ENCODE data around the gene PPP1R9B.
A peak's percentile ranks its signal among the peaks of the same experiment; 100 is the strongest.

Gene PPP1R9B

DNA sequence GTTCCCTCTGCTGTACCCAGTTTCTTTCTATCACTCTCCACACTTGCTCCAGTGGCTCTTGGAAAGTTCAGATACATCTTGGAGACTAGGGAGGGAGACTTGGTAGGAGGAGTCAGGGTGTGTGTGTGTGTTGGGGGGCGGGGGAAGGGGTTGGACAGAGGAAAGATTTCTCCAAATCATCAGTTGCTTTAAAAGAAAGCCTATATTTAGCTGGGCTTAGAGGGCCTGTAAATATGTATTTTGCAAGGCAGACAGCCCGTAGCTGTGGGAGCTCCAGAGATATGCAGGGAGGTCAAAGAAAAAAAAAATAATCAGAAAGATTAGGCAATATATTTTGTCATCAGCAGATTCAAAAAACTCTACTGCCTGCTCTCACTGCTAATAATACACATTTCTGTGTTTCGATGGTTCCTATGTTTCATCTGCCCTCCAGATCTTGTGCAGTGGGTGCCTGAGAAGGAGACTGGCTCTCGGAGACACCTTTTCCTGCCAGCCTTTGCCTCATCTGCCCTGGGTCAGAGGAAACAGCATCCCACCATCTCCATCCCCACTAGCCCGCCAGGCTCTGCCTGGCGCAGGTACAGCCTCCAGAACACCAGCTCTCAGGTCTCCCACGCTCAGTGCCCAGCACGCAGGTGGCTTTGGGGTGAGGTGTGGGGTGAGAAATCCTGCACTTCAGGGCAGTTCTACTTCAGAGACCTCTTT is 4.8 kb upstream of the PPP1R9B start:
- DNase-seq, result no peak

GRCh38 chr17:50154604-50155003 is 4.1 kb upstream of the PPP1R9B start:
- DNase-seq, result no peak

DNA sequence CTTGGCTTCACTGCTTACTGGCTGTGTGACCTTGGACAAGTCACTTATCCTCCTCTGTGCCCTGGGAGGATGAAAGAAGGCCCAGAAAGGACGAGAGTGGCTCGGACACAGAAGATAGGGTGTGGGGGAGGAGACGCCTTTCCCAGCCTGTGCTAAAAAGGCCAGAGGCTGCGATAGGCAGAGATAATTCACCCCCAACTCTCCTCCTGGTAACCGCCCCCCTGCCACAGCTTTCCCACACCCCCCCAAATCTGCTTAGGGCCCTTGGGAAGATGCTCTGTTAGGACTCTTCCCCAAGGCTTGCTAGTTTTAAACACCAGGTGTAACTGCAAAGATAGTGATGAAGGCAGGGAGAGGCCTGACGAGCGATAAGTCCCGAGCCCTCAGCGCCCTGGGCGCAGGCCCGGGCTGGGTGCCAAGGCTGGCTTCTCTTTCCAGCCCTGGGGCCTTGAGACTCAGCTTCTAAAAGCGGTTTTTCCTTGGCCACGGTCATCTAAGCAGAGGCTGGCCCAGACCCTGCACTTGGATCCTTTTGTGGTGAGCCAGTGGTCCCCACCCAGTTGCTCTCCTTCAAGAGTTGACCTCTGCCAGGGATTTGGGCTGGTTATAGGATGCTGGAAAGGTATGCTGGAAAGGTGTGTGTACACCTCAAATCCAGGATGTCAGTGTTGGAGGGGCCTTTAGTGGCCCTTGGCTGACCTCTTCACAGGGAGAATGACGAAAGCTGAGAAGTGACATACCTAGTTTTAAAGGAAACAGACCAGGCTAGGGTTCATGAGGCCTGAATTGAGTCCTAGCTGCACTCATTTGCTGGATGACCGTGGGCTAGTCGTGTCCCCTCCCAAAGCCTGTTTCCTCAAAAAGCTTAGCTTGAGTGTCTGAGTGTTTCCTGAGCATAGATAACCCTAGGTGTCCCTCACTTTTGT is 3.4 kb upstream of the PPP1R9B start:
- DNase-seq, result no peak

GRCh38 chr17:50152736-50153135 is 2.3 kb upstream of the PPP1R9B start:
- DNase-seq, result no peak

DNA sequence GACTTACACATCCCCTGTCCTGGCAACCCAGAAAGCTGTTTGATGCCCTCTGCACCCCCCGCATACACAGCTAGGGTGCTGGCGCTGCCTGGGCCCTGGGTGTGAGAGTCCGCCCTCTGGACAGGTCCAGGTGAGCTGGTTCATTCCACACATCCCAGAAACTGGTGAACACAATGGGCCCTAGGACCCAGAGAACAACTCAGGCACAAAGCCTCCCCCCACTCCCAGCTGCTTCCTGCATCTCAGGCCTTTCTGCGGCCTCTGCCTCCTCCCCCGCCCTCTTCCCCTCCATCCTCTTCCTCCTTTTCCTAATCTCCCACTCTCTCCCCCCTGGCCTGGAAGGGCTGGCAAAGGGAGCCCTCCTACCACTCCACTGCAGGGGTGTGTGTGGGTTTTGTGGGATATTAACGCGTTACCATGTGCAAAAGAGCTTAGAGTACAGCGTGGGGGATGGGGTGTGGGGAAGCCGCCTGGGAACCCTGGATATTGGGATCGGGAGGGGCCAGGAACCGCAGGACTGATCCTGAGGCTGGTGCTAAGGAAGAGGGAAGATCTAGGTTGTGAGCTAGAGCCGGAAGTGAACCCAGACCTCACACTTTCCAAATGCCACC is 1.6 kb upstream of the PPP1R9B start:
- DNase-seq, result peak; percentile 83

DNA sequence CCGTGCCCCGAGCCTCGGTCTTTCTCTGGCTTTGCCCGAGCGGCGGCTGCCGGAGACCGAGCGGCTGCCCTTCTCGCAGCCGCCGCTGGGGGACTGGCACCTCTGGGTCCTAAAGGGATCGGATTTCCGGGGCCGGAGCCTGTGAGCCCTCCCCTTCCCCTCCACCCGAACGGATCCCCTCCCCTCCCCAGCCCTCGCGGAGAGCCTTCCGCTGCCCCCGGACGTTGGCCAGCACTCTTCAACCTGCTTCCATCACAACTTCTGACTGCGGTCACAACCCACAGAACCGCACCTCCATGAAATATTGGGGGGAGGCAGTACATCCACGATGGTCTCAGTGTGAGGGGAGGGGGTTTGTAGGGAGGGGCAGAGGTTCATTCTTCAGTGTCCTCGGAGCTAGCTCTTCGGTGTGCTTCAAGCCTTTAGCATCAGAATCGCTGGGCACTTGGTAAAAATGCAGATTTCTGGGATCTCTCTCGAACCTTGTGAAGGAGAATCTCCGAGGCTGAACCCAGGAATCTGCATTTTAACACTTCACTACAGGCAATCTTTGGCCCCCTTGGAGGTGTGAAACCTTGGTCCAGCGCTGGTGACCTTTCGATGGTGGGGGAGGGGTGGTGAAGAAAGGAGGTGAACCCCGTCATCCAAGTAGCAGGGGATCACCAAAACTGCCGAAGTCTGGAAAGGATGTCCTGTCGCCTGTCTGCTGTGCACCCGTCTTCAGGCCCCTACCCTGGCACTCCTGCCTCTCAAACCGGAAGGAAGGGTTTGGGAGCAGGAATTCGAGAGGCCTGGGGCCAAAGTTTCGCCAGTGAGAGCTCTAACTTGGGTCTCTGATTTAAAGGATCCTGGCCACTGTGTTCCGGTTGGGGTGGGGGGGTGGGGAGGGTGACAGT is 812 bp upstream of the PPP1R9B start:
- DNase-seq, result peak; percentile 93

DNA sequence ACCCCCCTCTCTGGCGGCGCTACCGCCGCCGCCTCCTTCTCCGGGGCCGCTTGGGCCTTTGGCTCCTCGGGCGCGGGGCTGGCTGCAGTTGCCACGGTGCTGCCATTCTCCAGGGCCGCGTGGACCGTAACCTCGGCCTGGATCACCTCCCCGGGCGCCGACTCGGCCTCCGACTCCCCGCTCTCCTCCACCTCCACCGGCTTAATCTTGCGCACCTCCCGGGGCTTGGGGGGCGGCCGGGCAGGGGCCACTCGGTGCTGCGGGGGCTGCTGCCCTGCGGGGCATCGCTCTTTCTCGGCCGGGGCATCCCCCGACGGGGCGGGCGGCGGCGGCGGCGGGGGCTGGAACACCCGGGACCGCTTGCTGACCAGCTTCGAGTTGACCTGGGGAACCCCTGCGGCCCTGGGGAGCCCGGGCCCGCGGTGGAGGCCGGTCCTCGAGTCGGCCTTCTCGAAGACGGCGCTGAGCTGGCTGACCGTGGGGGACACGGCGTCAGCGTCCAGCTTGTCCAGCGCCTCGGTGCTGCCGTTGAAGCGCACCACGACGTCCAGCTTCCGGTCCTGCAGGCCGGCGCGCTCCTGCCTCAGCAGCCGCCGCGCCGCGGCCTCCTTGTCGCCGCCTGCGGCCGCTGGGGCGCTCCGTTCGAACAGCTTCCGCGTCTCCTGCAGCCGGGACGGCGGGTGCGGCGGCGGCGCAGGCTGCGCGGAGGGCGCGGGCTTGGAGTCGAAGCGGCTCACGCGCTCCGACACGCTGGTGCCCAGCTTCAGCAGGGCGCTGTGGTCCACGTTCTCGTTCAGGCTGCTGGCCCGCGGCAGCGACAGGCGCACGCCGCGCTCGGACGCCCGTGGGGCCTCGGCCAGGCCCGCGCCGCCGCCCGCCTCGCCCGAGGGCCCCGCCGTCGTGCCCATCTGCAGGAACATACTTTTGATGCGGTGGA is 792 bp downstream of the PPP1R9B start:
- DNase-seq, result no peak

DNA sequence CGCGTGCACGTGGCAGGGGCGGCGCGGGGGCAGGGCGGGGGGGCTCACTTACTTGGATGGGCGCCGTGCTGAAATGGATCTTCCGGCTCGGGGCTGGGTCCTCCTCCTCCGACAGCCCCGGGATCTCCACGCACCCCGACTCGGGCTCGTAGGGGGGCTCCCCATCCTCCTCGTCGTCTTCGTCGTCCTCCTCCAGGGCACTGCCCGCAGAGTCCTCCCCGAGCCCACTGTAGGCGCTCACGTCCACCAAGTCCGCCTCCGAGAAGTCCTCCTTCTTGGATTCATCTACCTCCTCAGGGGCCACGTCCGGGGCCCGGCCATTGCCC is 1.4 kb downstream of the PPP1R9B start:
- no peak for DNase-seq

DNA sequence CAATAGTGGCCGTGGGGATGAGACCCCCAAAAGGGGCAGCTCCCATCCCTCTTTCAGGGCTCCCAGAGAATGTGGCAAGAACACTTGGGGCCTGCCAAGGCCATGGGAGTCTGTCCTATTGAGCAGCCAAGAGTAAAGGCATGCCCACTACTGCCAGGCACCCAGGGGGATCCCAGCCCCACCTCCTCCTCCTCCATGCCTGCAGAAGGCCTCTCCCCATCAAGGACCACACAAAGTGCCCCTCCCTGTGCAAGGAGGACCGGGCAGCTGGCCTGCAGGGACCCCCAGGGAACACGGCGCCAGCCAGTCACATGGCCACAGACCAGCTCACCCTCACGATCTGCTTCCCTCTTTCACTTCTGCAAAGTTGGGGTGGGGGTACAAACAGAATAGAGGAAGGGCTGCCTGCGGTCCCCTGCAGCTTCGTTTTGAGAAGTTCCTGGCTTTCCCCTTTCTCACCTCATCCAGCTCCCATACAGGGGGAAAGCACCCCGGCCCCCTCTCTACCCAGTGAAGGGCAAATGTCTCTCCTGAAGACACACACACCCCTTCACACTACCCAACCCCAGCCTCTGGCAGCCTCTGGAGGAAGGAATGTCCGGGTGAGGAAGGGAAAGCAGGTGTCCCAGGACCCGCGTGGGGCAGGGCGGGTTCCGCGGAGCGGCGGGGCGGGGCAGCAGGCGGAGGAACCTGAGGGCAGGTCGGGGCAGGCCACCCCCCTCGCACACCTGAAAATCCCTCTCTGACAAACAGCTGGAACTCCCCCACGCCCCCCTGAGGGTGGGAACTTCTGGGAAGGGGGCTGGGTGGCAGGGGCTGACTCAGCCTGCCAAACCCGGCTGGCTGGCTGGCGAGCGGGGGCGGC is 2.0 kb downstream of the PPP1R9B start:
- peak; percentile 58 for DNase-seq

DNA sequence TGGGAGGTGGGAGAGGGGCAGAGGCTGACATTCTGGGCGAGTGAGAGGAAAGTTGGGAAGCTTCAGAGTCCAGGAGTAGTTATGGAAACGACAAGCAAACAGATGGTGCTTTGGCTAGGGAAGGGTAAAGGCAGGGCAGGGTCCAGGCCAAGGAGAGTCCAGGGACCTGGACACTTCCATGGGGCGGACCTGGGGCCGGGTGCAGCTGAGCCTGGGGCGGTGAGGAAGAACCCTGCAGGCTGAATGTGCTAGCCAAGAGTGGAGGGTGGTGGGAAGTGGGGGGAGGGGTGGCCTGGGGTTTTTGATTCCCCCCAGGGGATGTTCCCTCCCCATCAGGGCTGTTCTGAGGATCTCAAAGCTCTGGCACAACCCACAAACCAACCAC is 2.6 kb downstream of the PPP1R9B start:
- DNase-seq, result peak; percentile 26

GRCh38 chr17:50146927-50147665 is 3.4 kb downstream of the PPP1R9B start:
- DNase-seq, result no peak

DNA sequence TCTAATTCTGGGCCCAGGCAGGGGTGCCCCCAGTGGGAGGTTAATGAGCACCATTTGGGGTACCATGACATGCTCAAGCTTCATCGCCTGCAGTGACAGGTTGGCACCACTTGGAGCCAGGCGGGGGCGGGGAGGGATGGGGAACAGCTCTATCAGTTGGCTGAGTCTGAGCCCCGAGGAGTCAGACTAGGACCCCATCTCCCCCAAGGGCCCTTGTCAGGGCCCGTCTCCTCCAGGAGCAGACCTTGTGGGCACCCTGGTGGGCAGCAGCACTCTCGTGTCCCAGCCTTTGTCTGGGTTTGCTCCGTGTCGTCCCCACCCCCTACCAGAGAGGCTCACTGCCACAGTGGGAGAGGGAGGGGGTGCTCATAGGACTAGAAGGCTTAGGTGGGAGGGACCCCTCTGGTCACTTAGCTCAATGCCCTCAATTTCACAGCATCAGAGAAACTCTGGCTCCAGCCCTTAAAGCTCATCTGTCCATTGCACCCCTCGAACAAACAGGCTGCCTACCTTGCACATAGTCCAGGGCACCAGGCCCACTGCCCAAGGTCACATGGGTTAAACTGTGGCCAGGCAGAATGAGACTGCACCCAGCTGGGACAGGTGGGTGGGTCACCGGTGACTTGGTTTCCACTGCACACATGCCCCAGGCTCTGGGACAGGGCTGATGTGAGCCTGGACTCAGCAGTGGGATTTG is 4.1 kb downstream of the PPP1R9B start:
- DNase-seq, result no peak

- no peak for DNase-seq
Measured at GRCh38 chr17:50145532-50146229, 4.8 kb downstream of the PPP1R9B start.

DNA sequence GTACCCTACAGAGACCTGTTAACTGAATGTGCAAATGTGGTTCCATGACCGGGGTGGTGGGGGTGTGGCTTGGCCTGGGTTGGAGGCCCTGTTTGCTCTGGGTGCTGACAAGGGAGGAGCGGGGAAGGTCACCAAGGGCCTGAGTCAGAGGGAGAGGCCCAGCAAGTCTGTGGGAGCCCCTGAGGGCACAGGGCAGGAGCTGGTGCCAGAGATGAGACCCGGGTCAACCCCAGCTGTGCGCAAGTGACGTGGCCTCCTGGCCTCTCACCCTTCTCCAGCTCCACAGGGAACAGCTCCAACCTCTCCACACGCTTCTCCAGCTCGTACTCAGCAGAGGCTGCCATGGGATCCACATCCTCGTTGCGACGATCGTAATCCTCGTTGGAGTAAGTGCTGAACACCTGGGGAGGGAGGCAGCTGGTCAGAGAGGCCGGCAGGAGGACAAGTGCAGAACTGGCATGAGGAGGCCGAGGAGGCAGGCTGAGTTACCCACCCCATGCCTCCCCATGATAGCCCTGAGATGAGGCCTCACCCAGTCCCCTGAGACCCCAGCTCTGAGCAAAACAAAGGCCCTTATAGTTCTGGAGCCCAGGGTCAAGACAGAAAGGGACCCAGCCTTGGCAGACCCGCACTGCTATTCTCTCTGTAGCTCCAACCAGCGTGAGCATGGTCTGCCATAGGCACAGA is 5.5 kb downstream of the PPP1R9B start:
- DNase-seq, result no peak

DNA sequence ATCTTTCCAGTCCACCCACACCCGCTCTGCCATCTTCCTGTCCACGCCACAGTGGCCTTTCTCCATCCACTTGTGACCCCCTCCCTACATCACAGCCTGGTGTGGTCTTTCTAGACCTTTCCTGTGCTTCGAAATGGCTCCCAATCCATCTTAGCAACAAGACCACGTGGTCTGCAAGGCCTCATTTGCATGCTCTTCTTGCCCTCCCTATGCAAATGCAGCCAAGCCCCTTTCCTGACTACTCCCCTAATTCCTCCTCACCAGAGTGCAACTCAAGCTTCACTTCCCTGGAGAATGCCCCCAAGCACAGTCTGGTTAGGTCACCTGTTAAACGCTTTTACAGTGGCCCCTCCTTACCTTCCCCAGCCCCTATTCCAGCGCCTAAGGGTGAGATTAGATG is 6.1 kb downstream of the PPP1R9B start:
- DNase-seq, result no peak

GRCh38 chr17:50143461-50144176 is 6.9 kb downstream of the PPP1R9B start:
- no peak for DNase-seq

DNA sequence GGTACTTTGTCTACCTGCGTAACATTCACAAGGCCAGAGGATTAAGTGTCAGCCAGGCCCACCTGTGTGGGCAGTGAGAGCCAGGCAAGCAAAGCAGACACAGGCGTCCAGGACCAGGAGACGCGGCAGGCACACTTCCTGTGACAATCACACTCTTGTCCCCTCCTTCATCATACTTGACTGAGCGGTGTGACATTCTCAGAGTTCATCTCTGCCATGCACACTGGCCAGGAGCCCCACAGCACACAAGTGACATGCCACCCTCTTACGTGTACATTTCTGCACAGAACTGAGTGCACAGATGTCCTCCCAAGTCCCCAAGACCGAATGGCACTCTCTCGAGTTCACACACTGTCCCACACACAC is 8.7 kb downstream of the PPP1R9B start:
- no peak for DNase-seq

Data from GDM1 (cell line).